Liver (tissue), 9 donors: Measurements from ENCODE around the gene ERC2. TPM values are rescaled to one million over a fixed set of nuclear protein-coding genes. Genes with fewer than 3 reads are reported as not detected.

Source experiments
- DNase-seq: peaks from one replicate; pipeline ENCODE4 v3.0.0-alpha.2; 2017; ENCODE audit warnings: low spot score
- H3K27ac ChIP-seq, 2 donors: one replicate each; pipeline ENCODE4 v1.7.0; 2013; ENCODE audit warnings: inconsistent platforms in 2 of 2, low read length in 2 of 2, control low read depth in 1 of 2, low read depth in 1 of 2, mild to moderate bottlenecking in 1 of 2
- H3K27me3 ChIP-seq, 4 donors: one replicate each; pipeline versions ENCODE4 v1.6.1 to v1.7.0; 2013; ENCODE audit warnings: low read length in 3 of 4, inconsistent platforms in 1 of 4, mild to moderate bottlenecking in 1 of 4, moderate library complexity in 1 of 4; ENCODE audit not compliant: control insufficient read depth in 4 of 4, insufficient read depth in 4 of 4
- H3K36me3 ChIP-seq, 4 donors: one replicate each; pipeline versions ENCODE4 v1.6.1 to v1.7.0; 2013; ENCODE audit warnings: low read length in 3 of 4, mild to moderate bottlenecking in 3 of 4, low read depth in 1 of 4, moderate library complexity in 1 of 4; ENCODE audit not compliant: control insufficient read depth in 4 of 4, insufficient read depth in 3 of 4
- H3K4me1 ChIP-seq, 4 donors: one replicate each; pipeline versions ENCODE4 v1.6.1 to v1.7.0; 2013; ENCODE audit warnings: low read length in 3 of 4, mild to moderate bottlenecking in 3 of 4, moderate library complexity in 1 of 4; ENCODE audit not compliant: control insufficient read depth in 4 of 4, insufficient read depth in 4 of 4
- H3K4me3 ChIP-seq, 3 donors: one replicate each; pipeline versions ENCODE4 v1.6.1 to v1.7.0; 2013; ENCODE audit warnings: low read length in 3 of 3, control low read depth in 1 of 3, low read depth in 1 of 3, mild to moderate bottlenecking in 1 of 3
- H3K9ac ChIP-seq, 2 donors: one replicate each; pipeline ENCODE4 v1.7.0; 2013; ENCODE audit warnings: low read length in 2 of 2, mild to moderate bottlenecking in 2 of 2, moderate library complexity in 2 of 2, control low read depth in 1 of 2, low read depth in 1 of 2
- H3K9me3 ChIP-seq, 4 donors: one replicate each; pipeline versions ENCODE4 v1.6.1 to v1.7.0; 2013; ENCODE audit warnings: low read length in 3 of 4; ENCODE audit not compliant: control insufficient read depth in 4 of 4
- ATF3 ChIP-seq: IDR thresholded peaks from 2 replicates; pipeline ENCODE4 v1.6.1; 2016; ENCODE audit warnings: antibody characterized with exemption
- CTCF ChIP-seq: fragments of 150-350 bp; IDR thresholded peaks from 2 replicates; pipeline ENCODE4 v1.5.1; 2017; ENCODE audit warnings: improper control_type of control experiment, low read depth, low read length; ENCODE audit not compliant: missing input control
- EGR1 ChIP-seq, 2 donors: IDR thresholded peaks; 2 replicates each; pipeline ENCODE4 v1.6.1; 2016 to 2018; ENCODE audit warnings: antibody characterized with exemption in 2 of 2, low read depth in 2 of 2
- FOXA1 ChIP-seq: IDR thresholded peaks from 2 replicates; pipeline ENCODE4 v1.6.1; 2016; ENCODE audit warnings: antibody characterized with exemption
- GABPA ChIP-seq, 2 donors: IDR thresholded peaks in 1 of 2; conservative IDR thresholded peaks in 1 of 2; 2 replicates each; pipeline ENCODE4 v1.6.1; 2016; ENCODE audit warnings: antibody characterized with exemption in 2 of 2, mild to moderate bottlenecking in 1 of 2, moderate library complexity in 1 of 2
- HNF4A ChIP-seq, 2 donors: conservative IDR thresholded peaks; 2 replicates each; pipeline ENCODE4 v1.6.1; 2016; ENCODE audit warnings: antibody characterized with exemption in 2 of 2, mild to moderate bottlenecking in 2 of 2
- HNF4G ChIP-seq: IDR thresholded peaks from 2 replicates; pipeline ENCODE4 v1.6.1; 2016; ENCODE audit warnings: antibody characterized with exemption
- JUND ChIP-seq, 2 donors: IDR thresholded peaks; 2 replicates each; pipeline ENCODE4 v1.6.1; 2016; ENCODE audit warnings: antibody characterized with exemption in 2 of 2
- MAX ChIP-seq: IDR thresholded peaks from 2 replicates; pipeline ENCODE4 v1.6.1; 2016; ENCODE audit warnings: antibody characterized with exemption
- NR2F2 ChIP-seq: IDR thresholded peaks from 2 replicates; pipeline ENCODE4 v1.6.1; 2016; ENCODE audit warnings: antibody characterized with exemption
- RAD21 ChIP-seq, 2 donors: IDR thresholded peaks; 2 replicates each; pipeline ENCODE4 v1.6.1; 2016; ENCODE audit warnings: antibody characterized with exemption in 2 of 2, mild to moderate bottlenecking in 2 of 2
- REST ChIP-seq: IDR thresholded peaks from 2 replicates; pipeline ENCODE4 v1.6.1; 2016; ENCODE audit warnings: antibody characterized with exemption, mild to moderate bottlenecking
- RXRA ChIP-seq, 2 donors: IDR thresholded peaks; 2 replicates each; pipeline ENCODE4 v1.6.1; 2017 to 2018; ENCODE audit warnings: antibody characterized with exemption in 2 of 2, mild to moderate bottlenecking in 1 of 2
- SP1 ChIP-seq: IDR thresholded peaks from 2 replicates; pipeline ENCODE4 v1.6.1; 2018; ENCODE audit warnings: antibody characterized with exemption, mild to moderate bottlenecking
- TAF1 ChIP-seq: conservative IDR thresholded peaks from 2 replicates; pipeline ENCODE4 v1.6.1; 2016; ENCODE audit warnings: antibody characterized with exemption, mild to moderate bottlenecking
- YY1 ChIP-seq: IDR thresholded peaks from 2 replicates; pipeline ENCODE4 v1.6.1; 2016; ENCODE audit warnings: antibody characterized with exemption, mild to moderate bottlenecking
- ZBTB33 ChIP-seq: IDR thresholded peaks from 2 replicates; pipeline ENCODE4 v1.6.1; 2016; ENCODE audit warnings: antibody characterized with exemption
- WGBS: extraction: QIAGEN DNeasy Blood & Tissue Kit; methylation state at CpG from one replicate; pipeline ENCODE4 v1.1.7; 2013; 5-methylcytosine and 5-hydroxymethylcytosine counted together
- polyA plus RNA-seq, 2 donors: library from polyadenylated mRNA; stranded (reverse) in 1 of 2; unstranded in 1 of 2; fragments of 200-250 nt in 1 of 2; fragments of >200 nt in 1 of 2; fragmentation: Nextera tagmentation in 1 of 2; extraction: Ambion mirVana in 1 of 2; gene quantifications; one replicate each; pipeline versions ENCODE4 v1.2.1 to v1.2.3, GENCODE V29; 2013 to 2015
- total RNA-seq, 2 donors: library from RNA; depleted of rRNA; stranded (reverse); fragments of >200 nt; gene quantifications; one replicate each; pipeline ENCODE4 v1.2.3, GENCODE V29; 2014
- donor health status: healthy.
- donor health status: healthy.
- donor health status: healthy.
- donor health status: healthy.
- donor health status: healthy.

Gene ERC2
- total and polyA plus RNA-seq, 4 donors, result 0.14 to 0.25 TPM; not detected in 2

- 89% methylated on average over 7 of the region's 7 CpGs for WGBS
- H3K4me1 ChIP-seq, result peaks cover 0 to 13% (median 2%) of the 10 kb centered on the region in 4 donors
- no peaks in the 10 kb centered on the region for H3K9me3 ChIP-seq
- DNase-seq, result no peak
- no peak for TF ChIP-seq TAF1
- TF ChIP-seq SP1, result no peak
- no peak for TF ChIP-seq EGR1 (IDR thresholded peaks at IDR 0.05; ENCODE audit: low read depth in 2 of 2)
- TF ChIP-seq REST, result no peak
- TF ChIP-seq RXRA (IDR thresholded peaks at IDR 0.05), result no peak
- no peak for TF ChIP-seq GABPA (IDR thresholded peaks at IDR 0.05 in 1 of 2, conservative IDR thresholded peaks at IDR 0.05 in 1 of 2)
- TF ChIP-seq HNF4A (conservative IDR thresholded peaks at IDR 0.05), result no peak
- no peak for TF ChIP-seq HNF4G
- no peak for TF ChIP-seq RAD21 (IDR thresholded peaks at IDR 0.05)
- no peak for TF ChIP-seq ZBTB33
- H3K27me3 ChIP-seq, result no peaks in the 10 kb centered on the region
- H3K9ac ChIP-seq, result no peak overlapping the region
- H3K27ac ChIP-seq, result no peak overlapping the region
- H3K36me3 ChIP-seq, result no peaks in the 10 kb centered on the region
- H3K4me3 ChIP-seq, result no peak overlapping the region
Measured at GRCh38 chr3:55624238-55624637, 844.0 kb downstream of the ERC2 start.

GRCh38 chr3:55623786-55624185, 844.5 kb downstream of the ERC2 start:
- Histone ChIP-seq H3K4me3 (no peak overlapping the region), H3K4me1 (peaks cover 0 to 13% (median 2%) of the 10 kb centered on the region in 4 donors), H3K36me3 (no peaks in the 10 kb centered on the region), H3K9ac (no peak overlapping the region), H3K9me3 (no peaks in the 10 kb centered on the region), H3K27ac (no peak overlapping the region), H3K27me3 (no peaks in the 10 kb centered on the region)
- TF ChIP-seq HNF4A (conservative IDR thresholded peaks at IDR 0.05) (no peak), YY1 (no peak), CTCF (no peak), MAX (no peak), SP1 (no peak), EGR1 (IDR thresholded peaks at IDR 0.05; ENCODE audit: low read depth in 2 of 2) (no peak), NR2F2 (no peak), FOXA1 (no peak), RXRA (IDR thresholded peaks at IDR 0.05) (no peak), GABPA (IDR thresholded peaks at IDR 0.05 in 1 of 2, conservative IDR thresholded peaks at IDR 0.05 in 1 of 2) (no peak), ATF3 (no peak), REST (no peak), HNF4G (no peak), ZBTB33 (no peak), RAD21 (IDR thresholded peaks at IDR 0.05) (no peak), JUND (IDR thresholded peaks at IDR 0.05) (no peak), TAF1 (no peak)
- DNase-seq, result no peak
- 61% methylated on average over 2 of the region's 2 CpGs for WGBS
